GM12878 (cell line): Measurements from ENCODE around the gene UBB. TPM values are rescaled to one million over a fixed set of nuclear protein-coding genes. Genes with fewer than 3 reads are reported as not detected.

Source experiments
- ATAC-seq: fragments of 200-7000 bp; cut with Tn5 transposase; 3 replicates; pipeline ENCODE4 v1.9.1; 2020; ENCODE audit warnings: mild to moderate bottlenecking, moderate library complexity
- BruUV-seq: library from RNA; stranded (reverse); fragments of 400-500 nt; replicated peaks from 2 replicates; lab custom pipeline; 2021; lab: Mats Ljungman, UMichigan
- CTCF ChIA-PET: fragments of 300-600 bp; sonication (Branson Sonifier 250); formaldehyde crosslinking; extraction: SDS; loops from one replicate; lab custom pipeline; 2021; ENCODE audit warnings: inconsistent platforms; lab: Yijun Ruan, JAX
- POLR2A ChIA-PET: fragments of 350-600 bp; formaldehyde crosslinking; extraction: SDS; loops from one replicate; lab custom pipeline; 2021; ENCODE audit warnings: inconsistent platforms; lab: Charles Lee
- RAD21 ChIA-PET: fragments of 300-600 bp; sonication (Branson Sonifier 250); formaldehyde crosslinking; loops from one replicate; lab custom pipeline; 2023; ENCODE audit warnings: antibody characterized with exemption; ENCODE audit not compliant: unreplicated experiment; lab: Charles Lee
- SMC1A ChIA-PET: fragments of 300-600 bp; sonication (Branson Sonifier 250); formaldehyde crosslinking; loops from one replicate; lab custom pipeline; 2023; ENCODE audit not compliant: unreplicated experiment, uncharacterized antibody; lab: Charles Lee
- DNase-seq: peaks from one replicate; pipeline ENCODE4 v3.0.0-alpha.2; 2011; ENCODE audit warnings: low read depth, low spot score
- FAIRE-seq: peaks from 3 replicates; lab custom pipeline; 2011; peaks lifted over from hg19 to GRCh38; lab: Jason Lieb, UNC
- H2AFZ ChIP-seq: 2 replicates; pipeline ENCODE4 v1.6.0; 2011; ENCODE audit warnings: low read depth, low read length, control low read depth; ENCODE audit not compliant: control insufficient read depth
- H3K27ac ChIP-seq: 2 replicates; pipeline ENCODE4 v1.5.1; 2011; ENCODE audit warnings: control low read depth; ENCODE audit not compliant: control insufficient read depth, insufficient read depth
- H3K27me3 ChIP-seq, 2 experiments: replicated peaks in 1 of 2; 2 replicates each; pipeline versions ENCODE4 v1.6.0 to v1.6.1; 2011; ENCODE audit warnings: low read length in 1 of 2; ENCODE audit not compliant: control insufficient read depth in 2 of 2, insufficient read depth in 2 of 2
- H3K36me3 ChIP-seq, 2 experiments: 2 replicates each; pipeline ENCODE4 v1.5.1; 2011; ENCODE audit warnings: low read length in 1 of 2; ENCODE audit not compliant: control insufficient read depth in 2 of 2, insufficient read depth in 2 of 2
- H3K4me1 ChIP-seq: 2 replicates; pipeline ENCODE4 v1.6.1; 2011; ENCODE audit warnings: mild to moderate bottlenecking, low read length, moderate library complexity, mixed read lengths; ENCODE audit not compliant: control insufficient read depth, insufficient read depth
- H3K4me2 ChIP-seq: 2 replicates; pipeline ENCODE4 v1.6.0; 2011; ENCODE audit warnings: control low read depth; ENCODE audit not compliant: control insufficient read depth, insufficient read depth
- H3K4me3 ChIP-seq: fragments of 200-600 bp; sonication (generic); 2 replicates; pipeline ENCODE4 v1.5.1; 2016
- H3K79me2 ChIP-seq: 2 replicates; pipeline ENCODE4 v1.6.0; 2011; ENCODE audit warnings: low read length; ENCODE audit not compliant: control insufficient read depth, insufficient read depth
- H3K9ac ChIP-seq: 2 replicates; pipeline ENCODE4 v1.8.0; 2011; ENCODE audit warnings: low read length, control low read depth, mixed read lengths; ENCODE audit not compliant: control insufficient read depth, insufficient read depth
- H3K9me3 ChIP-seq: replicated peaks from 3 replicates; pipeline ENCODE4 v1.5.1; 2011; ENCODE audit warnings: mild to moderate bottlenecking, low read length; ENCODE audit not compliant: control insufficient read depth, insufficient read depth
- H4K20me1 ChIP-seq: 2 replicates; pipeline ENCODE4 v1.6.0; 2011; ENCODE audit not compliant: control insufficient read depth, insufficient read depth
- ATF7 ChIP-seq: fragments of 450-650 bp; IDR thresholded peaks from 2 replicates; pipeline ENCODE4 v1.6.1; 2016; ENCODE audit warnings: low read depth, mild to moderate bottlenecking
- NFIC ChIP-seq: IDR thresholded peaks from 2 replicates; pipeline ENCODE4 v1.6.1; 2012; ENCODE audit warnings: low read depth, mild to moderate bottlenecking, inconsistent platforms, low read length, moderate library complexity
- NR2F1 ChIP-seq: fragments of 450-650 bp; conservative IDR thresholded peaks from 2 replicates; pipeline ENCODE4 v1.6.1; 2017; ENCODE audit warnings: mild to moderate bottlenecking
- PML ChIP-seq: IDR thresholded peaks from 2 replicates; pipeline ENCODE4 v1.6.1; 2012; ENCODE audit warnings: low read length, inconsistent platforms
- POLR2A ChIP-seq: IDR thresholded peaks from 2 replicates; pipeline ENCODE4 v1.6.1; 2011; ENCODE audit warnings: low read depth, mild to moderate bottlenecking, low read length
- WRNIP1 ChIP-seq: IDR thresholded peaks from 2 replicates; pipeline ENCODE4 v1.6.1; 2011; ENCODE audit warnings: low read depth, low read length, improper control_type of control experiment, borderline replicate concordance
- WGBS: methylation state at CpG from one replicate; pipeline ENCODE4 v1.1.6; 2016; ENCODE audit warnings: low lambda C conversion rate; ENCODE audit not compliant: insufficient replicate concordance, insufficient coverage; ENCODE audit errors: missing lambda C conversion rate; 5-methylcytosine and 5-hydroxymethylcytosine counted together
- in situ Hi-C: fragments of 300-500 bp; cut with MboI; formaldehyde crosslinking; loops from 9 replicates; pipeline ENCODE4 v1.14.3; 2018; ENCODE audit warnings: mixed read lengths
- intact Hi-C: fragments of 100-400 bp; cut with micrococcal nuclease; formaldehyde crosslinking; loops from one replicate; pipeline ENCODE4 v1.14.2; 2022; ENCODE audit not compliant: unreplicated experiment
- polyA plus RNA-seq, 11 experiments: library from polyadenylated mRNA; depleted of rRNA in 4 of 11; unstranded in 6 of 11; stranded (reverse) in 5 of 11; fragments of >200 nt; fragmentation: Nextera tagmentation in 4 of 11; fragmentation: Illumina TruSeq in 1 of 11; extraction: Ambion mirVana in 4 of 11; extraction: Trizol in 1 of 11; gene quantifications; 1 replicate in 1 of 11; 2 replicates in 10 of 11; pipeline versions ENCODE4 v1.2.1 to v1.2.3, GENCODE V29; 2011 to 2016; ENCODE audit warnings: inconsistent platforms in 2 of 11, missing spikeins in 2 of 11, low read depth in 1 of 11
- total RNA-seq, 4 experiments: library from RNA; depleted of rRNA in 3 of 4; stranded (reverse); fragments of >200 nt in 3 of 4; fragmentation: Illumina TruSeq in 1 of 4; extraction: Trizol in 1 of 4; gene quantifications; 2 replicates each; pipeline versions ENCODE4 v1.2.1 to v1.2.3, GENCODE V29; 2013 to 2021
- TF ChIP-seq, protein P1 (sequence below): fragments of 450-650 bp; IDR thresholded peaks from 2 replicates; pipeline ENCODE4 v1.6.1; 2016; ENCODE audit warnings: mild to moderate bottlenecking, moderate library complexity, borderline replicate concordance

The UBB gene
- total and polyA plus RNA-seq, 10 of the 15 experiments (the other 5 are each of a cell fraction or from before 2014, with no cell fraction given), result 1,133 to 4,246 (median 2,099) TPM

GRCh38 chr17:16371742-16372141, 9.1 kb upstream of the UBB start:
- FAIRE-seq (no peak), ATAC-seq (no peak)

More at GRCh38 chr17:16371742-16372141, 9.1 kb upstream of the UBB start:
- SMC1A ChIA-PET, result no interaction called here
- no TSS peak for BruUV-seq
- Histone ChIP-seq H4K20me1 (no peaks in the 10 kb centered on the region), H3K9ac (no peak overlapping the region), H3K4me3 (no peak overlapping the region), H3K27me3 (no peaks in the 10 kb centered on the region), H3K4me2 (no peak overlapping the region), H3K4me1 (no peaks in the 10 kb centered on the region), H3K36me3 (no peaks in the 10 kb centered on the region)
- RAD21 ChIA-PET, result no interaction called here
- intact Hi-C loops, result no loop called here
- no peak for DNase-seq
- 87% methylated on average over 5 of the region's 5 CpGs for WGBS
- in situ Hi-C loops, result no loop called here
- TF ChIP-seq WRNIP1 (no peak), NR2F1 (no peak), ATF7 (no peak), PML (no peak), POLR2A (no peak), NFIC (no peak)
- TF ChIP-seq, protein P1, sequence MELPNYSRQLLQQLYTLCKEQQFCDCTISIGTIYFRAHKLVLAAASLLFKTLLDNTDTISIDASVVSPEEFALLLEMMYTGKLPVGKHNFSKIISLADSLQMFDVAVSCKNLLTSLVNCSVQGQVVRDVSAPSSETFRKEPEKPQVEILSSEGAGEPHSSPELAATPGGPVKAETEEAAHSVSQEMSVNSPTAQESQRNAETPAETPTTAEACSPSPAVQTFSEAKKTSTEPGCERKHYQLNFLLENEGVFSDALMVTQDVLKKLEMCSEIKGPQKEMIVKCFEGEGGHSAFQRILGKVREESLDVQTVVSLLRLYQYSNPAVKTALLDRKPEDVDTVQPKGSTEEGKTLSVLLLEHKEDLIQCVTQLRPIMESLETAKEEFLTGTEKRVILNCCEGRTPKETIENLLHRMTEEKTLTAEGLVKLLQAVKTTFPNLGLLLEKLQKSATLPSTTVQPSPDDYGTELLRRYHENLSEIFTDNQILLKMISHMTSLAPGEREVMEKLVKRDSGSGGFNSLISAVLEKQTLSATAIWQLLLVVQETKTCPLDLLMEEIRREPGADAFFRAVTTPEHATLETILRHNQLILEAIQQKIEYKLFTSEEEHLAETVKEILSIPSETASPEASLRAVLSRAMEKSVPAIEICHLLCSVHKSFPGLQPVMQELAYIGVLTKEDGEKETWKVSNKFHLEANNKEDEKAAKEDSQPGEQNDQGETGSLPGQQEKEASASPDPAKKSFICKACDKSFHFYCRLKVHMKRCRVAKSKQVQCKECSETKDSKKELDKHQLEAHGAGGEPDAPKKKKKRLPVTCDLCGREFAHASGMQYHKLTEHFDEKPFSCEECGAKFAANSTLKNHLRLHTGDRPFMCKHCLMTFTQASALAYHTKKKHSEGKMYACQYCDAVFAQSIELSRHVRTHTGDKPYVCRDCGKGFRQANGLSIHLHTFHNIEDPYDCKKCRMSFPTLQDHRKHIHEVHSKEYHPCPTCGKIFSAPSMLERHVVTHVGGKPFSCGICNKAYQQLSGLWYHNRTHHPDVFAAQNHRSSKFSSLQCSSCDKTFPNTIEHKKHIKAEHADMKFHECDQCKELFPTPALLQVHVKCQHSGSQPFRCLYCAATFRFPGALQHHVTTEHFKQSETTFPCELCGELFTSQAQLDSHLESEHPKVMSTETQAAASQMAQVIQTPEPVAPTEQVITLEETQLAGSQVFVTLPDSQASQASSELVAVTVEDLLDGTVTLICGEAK, result no peak
- TF ChIP-seq, all 136 proteins: peak for 0
- POLR2A ChIA-PET, result no interaction called here
- Histone ChIP-seq H3K79me2 (no peaks in the 10 kb centered on the region), H3K9me3 (no peaks in the 10 kb centered on the region), H3K27ac (no peak overlapping the region), H2AFZ (no peak overlapping the region)
- CTCF ChIA-PET, result interaction anchor here (0.6 to 8.0 kb wide), 3 partner anchors 7 to 286 kb away, joined by 3 to 59 read pairs (median 11); partner anchors contain the start of gene TRPV2
